BLaER1 treated with 17β-estradiol and CSF1 and Interleukin-3, amounts not matched to agents 10 nM and 100 nM (cell line): ENCODE measurements around the gene SHFL.

Experiments used
- H3K27ac ChIP-seq, 11 experiments: shearing (Covaris generic); formaldehyde crosslinking; 2 replicates each; pipeline ENCODE4 v1.8.1; 2022
- H3K27me3 ChIP-seq, 11 experiments: shearing (Covaris generic); formaldehyde crosslinking; 2 replicates each; pipeline ENCODE4 v1.8.1; 2022
- H3K36me3 ChIP-seq, 11 experiments: shearing (Covaris generic); formaldehyde crosslinking; 2 replicates each; pipeline ENCODE4 v1.8.1; 2022
- H3K4me1 ChIP-seq, 10 experiments: shearing (Covaris generic); formaldehyde crosslinking; 2 replicates each; pipeline ENCODE4 v1.8.1; 2022
- H3K4me2 ChIP-seq, 11 experiments: shearing (Covaris generic); formaldehyde crosslinking; 2 replicates each; pipeline ENCODE4 v1.8.1; 2022
- H3K4me3 ChIP-seq, 10 experiments: shearing (Covaris generic); formaldehyde crosslinking; 2 replicates each; pipeline ENCODE4 v1.8.1; 2022
- H3K9ac ChIP-seq, 11 experiments: shearing (Covaris generic); formaldehyde crosslinking; 2 replicates each; pipeline ENCODE4 v1.8.1; 2022
- H3K9me3 ChIP-seq, 11 experiments: shearing (Covaris generic); formaldehyde crosslinking; replicated peaks in 1 of 11; 2 replicates each; pipeline ENCODE4 v1.8.1; 2022
- H4K20me1 ChIP-seq, 11 experiments: shearing (Covaris generic); formaldehyde crosslinking; 2 replicates each; pipeline ENCODE4 v1.8.1; 2022
- Cebpa-rat ChIP-seq, 11 experiments: shearing (Covaris generic); IDR thresholded peaks; 2 replicates each; pipeline ENCODE4 v1.8.1; 2022

SHFL gene

DNA sequence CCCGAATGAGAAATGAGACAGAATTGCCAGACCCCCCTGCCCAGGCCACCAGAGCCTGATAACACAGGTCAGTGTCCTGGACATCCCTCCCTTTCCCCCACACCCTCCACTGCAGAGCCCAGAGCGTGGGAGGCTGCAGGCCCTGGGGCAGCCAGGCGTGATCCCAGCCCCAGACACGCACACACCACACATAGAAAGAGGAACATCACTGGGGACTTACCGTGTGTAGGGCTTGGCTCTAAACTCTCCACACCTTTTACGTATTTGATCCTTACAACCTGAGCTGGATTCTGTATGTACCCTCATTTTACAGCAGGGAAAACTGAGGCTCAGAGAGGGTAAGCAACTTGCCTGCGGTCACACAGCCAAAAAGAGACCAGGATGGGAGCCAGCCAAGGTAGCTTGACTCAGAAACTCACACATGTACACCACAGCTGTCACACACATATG, 16.7 kb downstream of the SHFL start:
- Histone ChIP-seq H3K27ac (peak overlapping the region; percentile 65 to 82 (median 76); a peak in 21 of 22 replicates), H4K20me1 (peaks cover 0 to 9% (median 0%) of the 10 kb centered on the region in 11 experiments; a peak in 5 of 22 replicates), H3K4me2 (peak overlapping the region; percentile 72 to 89 (median 79)), H3K4me3 (no peak overlapping the region), H3K27me3 (no peaks in the 10 kb centered on the region), H3K36me3 (peaks cover 6 to 12% (median 11%) of the 10 kb centered on the region in 11 experiments), H3K9ac (peak overlapping the region; percentile 40 to 69 (median 63)), H3K9me3 (no peaks in the 10 kb centered on the region), H3K4me1 (peaks cover 63 to 87% (median 70%) of the 10 kb centered on the region in 10 experiments)
- no peak for TF ChIP-seq Cebpa-rat (IDR thresholded peaks at IDR 0.05)

DNA sequence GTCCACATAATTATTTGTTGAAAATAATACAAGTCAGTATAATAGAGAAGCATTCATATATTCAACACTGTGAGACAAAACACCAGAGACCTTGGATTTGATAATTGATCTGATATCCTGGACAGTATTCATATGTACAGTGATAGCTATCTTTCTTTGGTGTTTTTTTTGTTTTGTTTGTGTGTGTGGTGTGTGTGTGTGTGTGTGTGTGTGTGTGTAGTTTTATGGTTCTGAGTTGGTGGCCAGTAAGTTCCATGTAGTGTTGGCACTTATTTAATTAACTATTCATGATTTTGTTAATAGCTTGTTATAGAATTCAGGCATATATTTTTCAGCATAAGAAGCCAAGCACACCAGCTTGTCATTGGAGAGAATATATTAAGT, 18.0 kb downstream of the SHFL start:
- H3K36me3 ChIP-seq: peaks cover 19 to 25% (median 24%) of the 10 kb centered on the region in 11 experiments
- peak overlapping the region in 4 of 11 experiments; percentile 96 to 99 (median 98); a peak in 6 of 22 replicates for H3K9ac ChIP-seq
- no peaks in the 10 kb centered on the region for H3K9me3 ChIP-seq
- H3K4me1 ChIP-seq: peaks cover 76 to 87% (median 83%) of the 10 kb centered on the region in 10 experiments
- H3K4me3 ChIP-seq: no peak overlapping the region
- TF ChIP-seq Cebpa-rat (IDR thresholded peaks at IDR 0.05): no peak
- H3K27me3 ChIP-seq: no peaks in the 10 kb centered on the region
- H3K27ac ChIP-seq: peak overlapping the region in 10 of 11 experiments; percentile 87 to 99 (median 97); a peak in 18 of 22 replicates
- peak overlapping the region in 10 of 11 experiments; percentile 50 to 99 (median 84); a peak in 17 of 22 replicates for H3K4me2 ChIP-seq
- H4K20me1 ChIP-seq: peaks cover 0 to 22% (median 0%) of the 10 kb centered on the region in 11 experiments; a peak in 8 of 22 replicates

DNA sequence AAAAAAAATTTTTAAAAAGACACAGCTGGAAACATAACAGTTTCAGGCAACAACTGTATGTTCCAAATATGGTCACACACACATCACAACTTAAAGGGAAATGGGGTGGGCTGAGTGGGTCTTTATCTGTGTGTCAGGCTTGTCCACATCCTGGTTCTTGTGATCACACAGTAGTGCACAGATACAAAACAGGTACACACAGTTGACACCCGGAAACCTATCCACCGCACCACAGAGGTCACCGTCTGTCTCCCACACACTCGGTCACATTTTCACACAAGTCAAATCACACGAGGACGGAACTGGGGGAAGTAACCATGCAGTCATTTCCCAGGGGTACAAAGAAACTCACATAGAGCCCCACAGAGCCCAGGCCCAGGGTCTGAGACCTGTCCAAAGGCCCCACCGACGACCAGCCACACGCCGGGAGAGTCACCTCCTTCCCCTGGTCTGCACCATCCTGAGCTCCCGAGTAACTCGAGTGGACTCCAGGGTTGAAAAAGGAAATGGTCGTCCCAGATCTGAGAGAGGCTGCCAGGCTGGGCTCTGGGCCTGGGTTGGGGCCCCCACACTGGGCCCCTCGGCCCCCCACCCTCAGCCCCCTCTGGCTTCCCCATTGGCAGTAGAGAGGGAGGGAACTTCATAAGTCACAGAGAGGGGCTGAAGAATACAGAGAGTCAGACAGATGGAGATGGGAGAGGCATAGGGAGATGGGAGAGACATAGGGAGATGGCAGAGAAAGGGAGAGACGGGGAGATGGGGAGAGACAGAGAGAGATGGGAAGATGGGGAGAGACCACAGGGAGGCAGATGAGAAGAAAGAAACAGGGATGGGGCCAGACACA, 18.8 kb downstream of the SHFL start:
- no peaks in the 10 kb centered on the region for H3K9me3 ChIP-seq
- H3K27me3 ChIP-seq: no peaks in the 10 kb centered on the region
- H3K9ac ChIP-seq: peak overlapping the region; percentile 50 to 99 (median 96); a peak in 21 of 22 replicates
- peaks cover 26 to 32% (median 32%) of the 10 kb centered on the region in 11 experiments for H3K36me3 ChIP-seq
- H3K27ac ChIP-seq: peak overlapping the region; percentile 60 to 99 (median 97); a peak in 21 of 22 replicates
- TF ChIP-seq Cebpa-rat (IDR thresholded peaks at IDR 0.05): no peak
- peaks cover 0 to 30% (median 0%) of the 10 kb centered on the region in 11 experiments; a peak in 8 of 22 replicates for H4K20me1 ChIP-seq
- H3K4me2 ChIP-seq: peak overlapping the region; percentile 50 to 99 (median 84)
- peaks cover 84 to 92% (median 90%) of the 10 kb centered on the region in 10 experiments for H3K4me1 ChIP-seq
- peak overlapping the region in 1 of 10 experiments; percentile 31; a peak in 1 of 20 replicates for H3K4me3 ChIP-seq

DNA sequence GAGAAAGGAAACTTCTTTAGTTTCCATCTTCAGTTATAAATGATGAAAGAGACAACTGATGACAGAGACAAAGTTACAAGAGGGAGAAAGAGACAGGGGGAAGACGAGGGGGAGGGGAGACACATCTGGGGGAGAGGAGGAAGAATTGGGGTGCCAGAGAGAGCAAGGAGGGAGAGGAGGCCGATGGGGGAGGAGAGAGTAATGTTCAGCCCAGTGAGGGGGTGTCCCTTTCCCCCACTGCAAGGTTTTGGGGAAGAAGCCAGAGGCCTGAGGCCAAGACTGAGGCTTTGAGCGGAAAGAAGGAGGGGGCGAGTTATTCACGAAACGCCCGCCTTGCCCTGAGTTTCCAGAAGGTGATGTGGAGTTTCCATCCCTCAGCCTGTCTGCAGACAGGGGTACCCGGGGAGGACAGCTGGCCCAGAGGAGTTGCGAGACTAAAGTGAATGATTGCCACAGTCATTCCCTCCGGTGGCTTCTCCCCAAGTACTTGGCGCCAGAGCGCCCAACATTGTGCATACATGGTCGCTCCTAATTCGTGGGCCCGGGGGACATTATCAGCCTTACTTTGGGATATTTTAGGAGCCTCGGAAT, 19.5 kb downstream of the SHFL start:
- TF ChIP-seq Cebpa-rat (IDR thresholded peaks at IDR 0.05): peak in 1 of 11 experiments; percentile 10; a peak in 1 of 22 replicates
- Histone ChIP-seq H3K4me1 (peaks cover 84 to 92% (median 90%) of the 10 kb centered on the region in 10 experiments), H3K9me3 (no peaks in the 10 kb centered on the region), H3K9ac (peak overlapping the region in 10 of 11 experiments; percentile 92 to 99 (median 96); a peak in 20 of 22 replicates), H3K4me3 (peak overlapping the region in 7 of 10 experiments; percentile 70 to 96 (median 92); a peak in 11 of 20 replicates), H3K27me3 (no peaks in the 10 kb centered on the region), H3K4me2 (peak overlapping the region; percentile 50 to 99 (median 84)), H3K36me3 (peaks cover 34 to 40% (median 39%) of the 10 kb centered on the region in 11 experiments), H4K20me1 (peaks cover 0 to 37% (median 0%) of the 10 kb centered on the region in 11 experiments; a peak in 8 of 22 replicates), H3K27ac (peak overlapping the region; percentile 60 to 99 (median 97))

DNA sequence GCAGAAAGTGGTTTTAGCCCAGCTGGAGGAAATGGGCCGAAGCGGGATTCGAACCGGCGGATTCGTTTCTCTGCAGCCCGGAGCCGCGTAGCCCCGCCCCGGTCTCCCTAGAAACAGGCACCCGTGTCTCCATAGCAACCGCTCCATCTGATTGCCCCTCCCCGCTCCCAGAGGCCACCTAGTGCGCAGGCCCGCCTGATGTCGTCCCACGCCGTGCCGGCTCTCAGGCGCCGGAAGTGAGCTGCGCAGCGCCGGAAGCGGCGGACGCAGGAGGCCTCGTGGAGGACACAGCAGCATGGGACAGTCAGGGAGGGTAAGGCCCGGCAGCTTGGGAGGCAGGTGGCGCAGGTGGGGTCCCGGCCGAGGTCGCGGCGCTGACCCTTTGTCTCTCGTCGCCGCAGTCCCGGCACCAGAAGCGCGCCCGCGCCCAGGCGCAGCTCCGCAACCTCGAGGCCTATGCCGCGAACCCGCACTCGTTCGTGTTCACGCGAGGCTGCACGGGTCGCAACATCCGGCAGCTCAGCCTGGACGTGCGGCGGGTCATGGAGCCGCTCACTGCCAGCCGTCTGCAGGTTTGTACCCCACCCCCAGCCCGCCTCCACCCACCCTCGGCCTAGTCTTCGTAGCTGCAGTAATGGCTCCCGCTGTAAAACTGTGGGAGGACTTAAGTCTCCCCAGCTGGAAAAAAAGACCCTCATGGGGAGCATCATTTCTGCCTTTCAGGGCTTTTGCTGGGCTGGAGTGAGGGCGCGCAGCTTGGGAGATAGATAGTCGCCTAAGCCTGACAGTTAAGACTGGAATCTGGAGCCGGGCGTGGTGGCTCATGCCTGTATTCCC, 20.2 kb downstream of the SHFL start, which contains the start of gene PPAN:
PPAN (plus strand) TSS at position 263 of the 837 bp plus-strand sequence; CDS start at position 296, 33 bp downstream.
- no peaks in the 10 kb centered on the region for H3K9me3 ChIP-seq
- peak within 1 kb of the TSS; percentile 84 to 100 (median 98) for H3K4me2 ChIP-seq
- peaks cover 39 to 47% (median 45%) of the 10 kb centered on the region in 11 experiments for H3K36me3 ChIP-seq
- no peak for TF ChIP-seq Cebpa-rat (IDR thresholded peaks at IDR 0.05)
- H3K4me3 ChIP-seq: peak within 1 kb of the TSS; percentile 70 to 98 (median 93)
- peak within 1 kb of the TSS; percentile 84 to 99 (median 96) for H3K9ac ChIP-seq
- H3K4me1 ChIP-seq: peaks cover 84 to 92% (median 90%) of the 10 kb centered on the region in 10 experiments
- peak within 1 kb of the TSS; percentile 72 to 99 (median 97) for H3K27ac ChIP-seq
- H3K27me3 ChIP-seq: no peaks in the 10 kb centered on the region
- H4K20me1 ChIP-seq: peaks cover 0 to 44% (median 0%) of the 10 kb centered on the region in 11 experiments; a peak in 8 of 22 replicates

DNA sequence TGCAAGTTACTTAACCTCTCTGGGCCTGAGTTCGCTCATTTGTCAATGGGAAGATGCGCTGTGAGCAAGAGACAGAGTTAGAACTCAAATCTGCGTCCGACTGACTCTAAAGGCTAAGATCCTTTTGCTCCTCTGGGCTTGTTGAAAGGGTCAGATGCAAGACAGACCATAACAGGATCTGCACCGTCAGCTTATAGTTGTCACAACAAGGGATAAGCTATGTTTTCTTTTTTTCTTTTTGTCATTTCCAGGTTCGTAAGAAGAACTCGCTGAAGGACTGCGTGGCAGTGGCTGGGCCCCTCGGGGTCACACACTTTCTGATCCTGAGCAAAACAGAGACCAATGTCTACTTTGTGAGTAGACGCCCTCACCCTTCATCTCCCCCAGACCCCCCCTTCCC, 21.1 kb downstream of the SHFL start:
- peaks cover 39 to 56% (median 46%) of the 10 kb centered on the region in 11 experiments for H3K36me3 ChIP-seq
- H3K27ac ChIP-seq: peak overlapping the region; percentile 72 to 99 (median 97)
- no peak for TF ChIP-seq Cebpa-rat (IDR thresholded peaks at IDR 0.05)
- H3K4me3 ChIP-seq: peak overlapping the region; percentile 70 to 98 (median 93)
- no peaks in the 10 kb centered on the region for H3K9me3 ChIP-seq
- peaks cover 0 to 51% (median 4%) of the 10 kb centered on the region in 11 experiments; a peak in 9 of 22 replicates for H4K20me1 ChIP-seq
- H3K27me3 ChIP-seq: no peaks in the 10 kb centered on the region
- H3K4me1 ChIP-seq: peaks cover 84 to 92% (median 90%) of the 10 kb centered on the region in 10 experiments
- peak overlapping the region; percentile 84 to 100 (median 98) for H3K4me2 ChIP-seq
- peak overlapping the region; percentile 84 to 99 (median 96) for H3K9ac ChIP-seq

DNA sequence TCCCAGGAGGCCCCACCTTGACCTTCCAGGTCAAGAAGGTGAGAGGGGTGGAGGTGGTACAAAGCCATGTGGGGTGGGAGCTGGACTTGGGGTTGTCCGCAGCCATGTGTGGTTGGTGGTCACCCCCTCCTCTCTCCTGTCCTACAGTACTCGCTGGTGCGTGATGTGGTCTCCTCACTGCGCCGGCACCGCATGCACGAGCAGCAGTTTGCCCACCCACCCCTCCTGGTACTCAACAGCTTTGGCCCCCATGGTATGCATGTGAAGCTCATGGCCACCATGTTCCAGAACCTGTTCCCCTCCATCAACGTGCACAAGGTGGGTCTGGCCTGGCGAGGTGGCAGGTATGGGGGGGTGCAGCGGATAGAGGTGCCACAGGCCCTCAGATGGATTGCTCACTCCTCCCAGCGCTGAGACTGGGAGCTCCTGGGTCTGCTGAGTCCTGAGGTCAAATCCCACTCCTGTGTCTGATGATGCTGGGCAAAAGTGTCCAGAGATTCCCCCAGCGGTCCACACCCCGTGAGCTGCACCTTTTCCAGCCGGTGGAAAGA, 21.8 kb downstream of the SHFL start:
- no peak for TF ChIP-seq Cebpa-rat (IDR thresholded peaks at IDR 0.05)
- peaks cover 84 to 92% (median 90%) of the 10 kb centered on the region in 10 experiments for H3K4me1 ChIP-seq
- H3K27ac ChIP-seq: peak overlapping the region in 10 of 11 experiments; percentile 87 to 99 (median 97); a peak in 21 of 22 replicates
- H3K9ac ChIP-seq: peak overlapping the region; percentile 84 to 99 (median 96)
- peaks cover 39 to 57% (median 46%) of the 10 kb centered on the region in 11 experiments for H3K36me3 ChIP-seq
- no peaks in the 10 kb centered on the region for H3K27me3 ChIP-seq
- H4K20me1 ChIP-seq: peaks cover 0 to 58% (median 10%) of the 10 kb centered on the region in 11 experiments; a peak in 13 of 22 replicates
- H3K4me3 ChIP-seq: peak overlapping the region; percentile 70 to 98 (median 93)
- H3K9me3 ChIP-seq: no peaks in the 10 kb centered on the region
- H3K4me2 ChIP-seq: peak overlapping the region; percentile 84 to 100 (median 98)
